Subcutaneous adipose tissue (tissue), 4 donors: ENCODE data around the gene HS2ST1. TPM values are rescaled to one million over a fixed set of nuclear protein-coding genes. Genes with fewer than 3 reads are reported as not detected.

Source experiments
- total RNA-seq, 4 donors: library from RNA; depleted of rRNA; stranded (reverse); fragments of >200 nt; gene quantifications; one replicate each; pipeline ENCODE4 v1.1.0, GENCODE V29; 2016
- TF ChIP-seq, protein P1 (sequence below): fragments of 450-650 bp; IDR thresholded peaks from one replicate; pipeline ENCODE4 v1.5.1; 2016; ENCODE audit warnings: low read depth, mild to moderate bottlenecking, control low read depth, antibody characterized with exemption, moderate library complexity

HS2ST1 gene
- total RNA-seq, 4 donors from 2014 or later = 10.2 to 25.5 (median 15.7) TPM

DNA sequence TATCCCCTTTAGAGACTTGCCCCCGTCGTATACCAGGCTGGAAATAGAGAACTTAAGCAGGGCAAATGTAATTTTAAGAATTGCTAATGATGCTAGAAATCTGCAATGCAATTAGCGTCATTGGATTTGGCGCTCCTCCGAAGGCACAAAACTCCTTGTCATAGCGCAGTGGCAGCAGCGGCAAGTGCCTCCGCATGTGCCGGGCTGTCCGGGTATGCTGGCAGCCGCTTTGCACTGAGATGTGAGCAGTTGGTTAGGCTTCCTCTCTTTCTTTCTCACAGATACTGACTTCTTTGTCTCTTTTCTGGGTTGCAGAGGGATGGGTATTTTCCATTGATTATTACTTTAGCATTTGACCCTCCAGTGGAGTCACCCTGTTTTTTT is 220.9 kb downstream of the HS2ST1 start:
- TF ChIP-seq, protein P1, sequence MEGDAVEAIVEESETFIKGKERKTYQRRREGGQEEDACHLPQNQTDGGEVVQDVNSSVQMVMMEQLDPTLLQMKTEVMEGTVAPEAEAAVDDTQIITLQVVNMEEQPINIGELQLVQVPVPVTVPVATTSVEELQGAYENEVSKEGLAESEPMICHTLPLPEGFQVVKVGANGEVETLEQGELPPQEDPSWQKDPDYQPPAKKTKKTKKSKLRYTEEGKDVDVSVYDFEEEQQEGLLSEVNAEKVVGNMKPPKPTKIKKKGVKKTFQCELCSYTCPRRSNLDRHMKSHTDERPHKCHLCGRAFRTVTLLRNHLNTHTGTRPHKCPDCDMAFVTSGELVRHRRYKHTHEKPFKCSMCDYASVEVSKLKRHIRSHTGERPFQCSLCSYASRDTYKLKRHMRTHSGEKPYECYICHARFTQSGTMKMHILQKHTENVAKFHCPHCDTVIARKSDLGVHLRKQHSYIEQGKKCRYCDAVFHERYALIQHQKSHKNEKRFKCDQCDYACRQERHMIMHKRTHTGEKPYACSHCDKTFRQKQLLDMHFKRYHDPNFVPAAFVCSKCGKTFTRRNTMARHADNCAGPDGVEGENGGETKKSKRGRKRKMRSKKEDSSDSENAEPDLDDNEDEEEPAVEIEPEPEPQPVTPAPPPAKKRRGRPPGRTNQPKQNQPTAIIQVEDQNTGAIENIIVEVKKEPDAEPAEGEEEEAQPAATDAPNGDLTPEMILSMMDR = no peak

DNA sequence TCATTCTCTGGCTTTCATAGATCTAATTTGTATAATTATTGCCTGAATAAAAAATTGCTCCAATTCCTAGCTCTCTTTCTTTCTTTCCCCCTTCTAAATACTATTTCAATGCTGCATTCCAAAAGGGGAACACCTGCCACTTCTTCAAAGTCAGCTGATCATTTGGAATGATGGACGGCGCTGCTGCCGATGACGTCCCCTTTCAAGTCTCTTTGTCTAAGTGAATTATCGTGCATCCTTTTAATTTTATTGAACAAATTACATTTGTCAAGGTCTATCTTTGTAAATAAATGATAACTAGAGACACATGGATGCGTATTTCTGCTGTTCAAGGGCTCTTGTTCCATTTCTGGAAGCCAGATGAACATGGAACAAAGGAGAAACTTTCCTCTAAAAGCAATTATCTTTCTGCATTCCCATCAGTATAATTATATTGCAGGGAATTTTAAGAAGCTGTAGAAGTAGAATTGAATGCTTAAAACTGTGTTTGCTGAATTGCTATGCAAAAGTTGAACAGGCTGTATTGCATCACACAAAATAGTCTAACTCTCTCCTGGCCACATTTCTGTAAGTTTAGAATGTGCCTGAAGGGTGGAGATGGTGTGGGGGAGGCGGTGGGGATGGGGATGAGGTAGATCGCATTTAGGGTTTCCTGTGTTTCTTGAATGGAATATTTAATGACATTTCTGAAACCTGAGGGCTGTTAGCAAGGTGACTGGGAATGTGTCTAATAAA is 222.3 kb downstream of the HS2ST1 start:
- TF ChIP-seq, protein P1 = no peak

DNA sequence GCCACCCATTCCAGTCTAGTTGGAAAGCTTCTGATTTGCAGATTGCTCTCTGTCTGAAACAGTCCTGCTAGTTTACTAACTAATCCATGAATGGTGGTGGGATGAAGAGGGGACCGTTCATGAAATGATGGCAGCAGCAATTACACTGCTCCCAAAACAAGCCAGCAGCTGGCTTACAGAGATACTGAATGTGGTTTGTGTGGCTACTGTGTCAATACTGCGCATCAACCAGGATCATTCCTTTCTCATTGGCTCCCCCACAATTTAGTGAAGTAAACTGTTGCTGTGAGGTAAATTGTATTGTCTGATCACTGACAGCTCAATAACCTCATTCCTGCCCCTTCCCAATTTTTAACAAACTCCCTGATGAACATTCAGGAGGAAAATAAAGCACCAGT is 222.9 kb downstream of the HS2ST1 start:
- TF ChIP-seq, protein P1 = no peak

DNA sequence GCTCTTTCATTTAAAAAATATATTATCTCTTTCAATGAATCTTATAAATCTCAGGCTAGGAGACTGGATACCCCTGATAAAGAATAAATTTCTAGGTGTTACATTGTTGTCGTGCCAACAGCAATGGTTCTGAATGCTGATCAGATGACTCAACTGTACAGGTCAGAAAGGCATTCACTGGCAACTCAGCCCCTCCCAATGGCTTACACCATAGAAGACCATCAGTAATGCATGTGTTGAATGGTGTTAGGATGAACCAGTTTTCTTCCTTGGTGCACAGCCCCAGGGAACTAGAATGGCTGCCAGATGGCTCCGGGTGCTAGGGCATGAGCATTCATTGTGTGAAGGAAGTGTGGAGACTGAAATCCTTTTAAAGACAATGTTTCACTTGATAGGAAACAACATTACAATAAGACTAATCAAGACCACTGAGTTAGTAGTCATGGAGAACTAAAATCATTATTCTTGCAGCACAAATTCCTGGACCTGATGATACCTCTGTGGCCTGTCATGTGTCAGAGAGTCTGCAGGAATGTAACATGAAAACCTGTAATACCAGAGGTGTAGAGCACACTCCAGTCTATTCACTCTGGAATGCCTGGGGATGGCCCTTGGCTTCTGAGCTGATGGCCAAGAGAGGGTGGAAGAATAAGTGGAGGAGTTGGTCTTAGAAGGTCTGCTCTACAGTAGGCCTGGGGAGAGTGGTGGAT is 226.6 kb downstream of the HS2ST1 start:
- TF ChIP-seq, protein P1 = no peak

DNA sequence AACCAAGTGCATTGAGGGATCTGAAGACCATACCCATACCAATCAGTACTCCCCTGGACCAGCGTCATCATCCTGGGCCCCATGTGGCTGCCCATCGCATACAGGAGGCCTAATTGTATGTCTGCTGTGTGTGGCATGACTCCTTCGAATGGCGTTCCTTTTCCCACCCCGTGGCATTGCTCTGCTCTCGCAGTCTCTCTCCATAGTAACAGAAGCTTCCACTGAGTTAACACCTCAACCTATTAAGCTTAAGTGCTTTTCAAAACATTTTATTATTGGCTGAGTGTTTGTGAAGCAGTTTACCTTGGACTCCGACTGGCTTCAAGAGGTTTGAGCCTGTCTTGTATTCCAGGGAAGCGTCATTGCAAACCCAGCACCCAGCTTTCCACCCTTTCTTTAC is 227.1 kb downstream of the HS2ST1 start:
- TF ChIP-seq, protein P1 = no peak

DNA sequence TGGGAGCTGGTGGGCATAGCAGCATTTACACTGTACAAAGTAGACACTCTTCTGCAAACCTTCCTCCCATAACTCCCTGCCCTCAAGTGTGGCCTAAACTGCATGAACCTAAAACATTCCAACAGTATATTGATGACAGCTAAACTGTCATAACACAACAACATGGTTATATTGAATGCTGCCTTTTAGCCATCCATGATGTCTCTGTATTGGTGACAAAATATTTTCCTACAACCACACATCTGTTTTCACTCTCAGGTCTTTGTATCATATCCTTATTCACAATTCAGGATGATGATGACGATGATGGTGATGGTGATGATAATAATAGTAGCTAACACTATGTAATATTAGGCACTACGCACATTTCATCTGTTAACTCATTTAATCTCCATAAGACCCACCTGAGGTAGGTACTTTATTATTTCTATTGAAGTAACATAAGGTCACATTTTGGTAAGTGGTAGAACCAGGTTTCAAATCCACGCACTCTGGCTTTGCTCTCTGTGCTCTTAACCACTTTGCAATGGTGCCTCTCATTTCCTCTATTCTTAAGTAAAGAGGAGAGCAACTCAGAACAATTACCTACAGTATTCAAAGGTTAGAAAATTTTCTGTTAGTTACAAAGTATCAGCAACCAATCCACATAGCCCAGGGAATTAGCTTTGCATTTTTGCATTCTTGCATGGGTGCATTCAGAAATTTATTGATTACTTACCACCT is 229.1 kb downstream of the HS2ST1 start:
- TF ChIP-seq, protein P1 = no peak

DNA sequence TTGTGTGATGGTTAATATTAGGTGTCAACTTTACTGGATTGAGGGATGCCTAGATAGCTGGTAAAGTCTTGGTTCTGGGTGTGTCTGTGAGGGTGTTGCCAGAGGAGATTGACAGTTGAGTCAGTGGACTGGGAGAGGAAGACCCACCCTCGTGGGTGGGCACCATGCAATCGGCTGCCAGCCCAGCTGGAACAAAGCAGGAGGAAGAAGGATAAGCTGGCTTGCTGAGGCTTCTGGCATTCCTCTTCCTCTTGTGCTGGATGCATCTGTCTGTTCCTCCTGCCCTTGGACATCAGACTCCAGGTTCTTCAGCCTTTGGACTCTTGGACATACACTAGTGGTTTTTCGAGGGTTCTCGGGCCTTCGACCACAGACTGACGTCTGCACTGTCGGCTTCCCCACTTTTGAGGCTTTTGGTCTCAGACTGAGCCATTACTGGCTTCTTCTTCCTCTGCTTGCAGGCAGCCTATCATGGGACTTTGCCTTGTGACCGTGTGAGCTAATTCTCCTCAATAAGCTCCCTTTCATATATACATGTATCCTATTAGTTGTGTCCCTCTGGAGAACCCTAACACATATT is 230.0 kb downstream of the HS2ST1 start:
- TF ChIP-seq, protein P1 = no peak
